ENCODE measurements around the gene FGR. TPM values are rescaled to one million over a fixed set of nuclear protein-coding genes. Genes with fewer than 3 reads are reported as not detected.

Gene FGR
- total and polyA plus RNA-seq, 2 donors (not counting 1 experiment from before 2014, with no cell fraction given), result 57.0 to 295 TPM

- peak overlapping the region; percentile 37 for H3K27ac Mint-ChIP-seq
Measured at GRCh38 chr1:27562534-27563340, 72.2 kb downstream of the FGR start.

More at GRCh38 chr1:27562534-27563340, 72.2 kb downstream of the FGR start:
- Histone ChIP-seq H4K20me1 (ENCODE audit: control insufficient read depth, insufficient read depth, low read length, poor library complexity, severe bottlenecking) (peaks cover 37% of the 10 kb centered on the region), H3K36me3 (replicated peaks in 1 of 2; ENCODE audit: control extremely low read depth in 1 of 2, control insufficient read depth in 1 of 2, extremely low read depth in 1 of 2, insufficient read depth in 2 of 2, low read length in 1 of 2) (no peaks in the 10 kb centered on the region), H3K9ac (ENCODE audit: low read length) (no peak overlapping the region), H2AFZ (ENCODE audit: insufficient read depth, low read depth, low read length, poor library complexity, severe bottlenecking) (no peak overlapping the region), H3K9me3 (ENCODE audit: control extremely low read depth in 1 of 3, control insufficient read depth in 2 of 3, insufficient read depth in 1 of 3, low read length in 2 of 3) (no peaks in the 10 kb centered on the region), H3K27me3 (replicated peaks in 1 of 4; ENCODE audit: control extremely low read depth in 1 of 4, control insufficient read depth in 3 of 4, insufficient read depth in 4 of 4, low read length in 3 of 4) (no peaks in the 10 kb centered on the region), H3K4me2 (replicated peaks; ENCODE audit: low read depth, low read length, poor library complexity, severe bottlenecking) (no peak overlapping the region), H3K4me1 (ENCODE audit: control insufficient read depth in 2 of 2, insufficient read depth in 2 of 2, low read length in 2 of 2) (peaks cover 16 to 26% of the 10 kb centered on the region in 2 donors), H3K27ac (ENCODE audit: low read length in 2 of 2) (no peak overlapping the region), H3K4me3 (ENCODE audit: control extremely low read depth in 1 of 5, extremely low read depth in 1 of 5, insufficient read depth in 1 of 5, low read depth in 2 of 5, low read length in 4 of 5) (no peak overlapping the region), H3K79me2 (ENCODE audit: control insufficient read depth, insufficient read depth, low read length) (peaks cover 66% of the 10 kb centered on the region)
- ATAC-seq (ENCODE audit: low read depth), result no peak
- intact Hi-C loops (cut with micrococcal nuclease), result no loop called here
- Mint-ChIP-seq H3K4me3 (no peak overlapping the region), H3K4me1 (peaks cover 36% of the 10 kb centered on the region), H3K27me3 (no peaks in the 10 kb centered on the region), H3K9me3 (ENCODE audit: insufficient read depth) (no peaks in the 10 kb centered on the region)
- no peak for DNase-seq
- WGBS (ENCODE audit: insufficient coverage), result 60% methylated on average over 17 of the region's 18 CpGs
- ChIA-PET CTCF (interaction anchor here (1.0 to 1.8 kb wide), 2 partner anchors 13 to 44 kb away, joined by 4 to 7 read pairs; no protein-coding TSS in a partner anchor), POLR2A (no interaction called here)
- TF ChIP-seq, protein P1, sequence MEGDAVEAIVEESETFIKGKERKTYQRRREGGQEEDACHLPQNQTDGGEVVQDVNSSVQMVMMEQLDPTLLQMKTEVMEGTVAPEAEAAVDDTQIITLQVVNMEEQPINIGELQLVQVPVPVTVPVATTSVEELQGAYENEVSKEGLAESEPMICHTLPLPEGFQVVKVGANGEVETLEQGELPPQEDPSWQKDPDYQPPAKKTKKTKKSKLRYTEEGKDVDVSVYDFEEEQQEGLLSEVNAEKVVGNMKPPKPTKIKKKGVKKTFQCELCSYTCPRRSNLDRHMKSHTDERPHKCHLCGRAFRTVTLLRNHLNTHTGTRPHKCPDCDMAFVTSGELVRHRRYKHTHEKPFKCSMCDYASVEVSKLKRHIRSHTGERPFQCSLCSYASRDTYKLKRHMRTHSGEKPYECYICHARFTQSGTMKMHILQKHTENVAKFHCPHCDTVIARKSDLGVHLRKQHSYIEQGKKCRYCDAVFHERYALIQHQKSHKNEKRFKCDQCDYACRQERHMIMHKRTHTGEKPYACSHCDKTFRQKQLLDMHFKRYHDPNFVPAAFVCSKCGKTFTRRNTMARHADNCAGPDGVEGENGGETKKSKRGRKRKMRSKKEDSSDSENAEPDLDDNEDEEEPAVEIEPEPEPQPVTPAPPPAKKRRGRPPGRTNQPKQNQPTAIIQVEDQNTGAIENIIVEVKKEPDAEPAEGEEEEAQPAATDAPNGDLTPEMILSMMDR (IDR thresholded peaks at IDR 0.05), result no peak
- no peak for TF ChIP-seq EZH2 (IDR thresholded peaks at IDR 0.05; ENCODE audit: borderline replicate concordance, insufficient read depth, low read depth, low read length, poor library complexity, severe bottlenecking)

Small RNAs within 50 kb of the gene (small RNA-seq; reads per million reads assigned to genes)
- not detected for gene AL031729.1 (ENCODE audit: insufficient read length, low read depth, low replicate concordance)
- gene RNU6-949P (ENCODE audit: insufficient read length, low read depth, low replicate concordance), result not detected

Other genes starting within 250 kb of the FGR start
- gene GPR3, start 242.6 kb downstream of the FGR start, total RNA-seq, result not detected in 2 replicates
- gene GPR3, start 242.6 kb downstream of the FGR start, polyA plus RNA-seq, result 3.3 and 4.1 TPM in 2 replicates
- 166 and 169 TPM in 2 replicates for gene WASF2, start 145.0 kb downstream of the FGR start, total RNA-seq
- gene WASF2, start 145.0 kb downstream of the FGR start, polyA plus RNA-seq, result 59.5 and 67.4 TPM in 2 replicates
- 29.9 and 32.0 TPM in 2 replicates for gene AHDC1, start 31.0 kb downstream of the FGR start, total RNA-seq
- 5.5 and 6.2 TPM in 2 replicates for gene AHDC1, start 31.0 kb downstream of the FGR start, polyA plus RNA-seq
- 12.0 and 12.7 TPM in 2 replicates for gene IFI6, start 37.0 kb upstream of the FGR start, total RNA-seq
- gene IFI6, start 37.0 kb upstream of the FGR start, polyA plus RNA-seq, result 9.4 and 11.7 TPM in 2 replicates
- gene FAM76A, start 90.8 kb upstream of the FGR start, total RNA-seq, result 25.0 and 28.5 TPM in 2 replicates
- gene FAM76A, start 90.8 kb upstream of the FGR start, polyA plus RNA-seq, result 11.7 and 12.1 TPM in 2 replicates
- gene STX12, start 138.0 kb upstream of the FGR start, total RNA-seq, result 29.4 and 36.4 TPM in 2 replicates
- gene STX12, start 138.0 kb upstream of the FGR start, polyA plus RNA-seq, result 20.5 and 34.6 TPM in 2 replicates
- 45.1 and 45.4 TPM in 2 replicates for gene PPP1R8, start 195.6 kb upstream of the FGR start, total RNA-seq
- 15.7 and 23.9 TPM in 2 replicates for gene PPP1R8, start 195.6 kb upstream of the FGR start, polyA plus RNA-seq
- 221 and 230 TPM in 2 replicates for gene THEMIS2, start 237.4 kb upstream of the FGR start, total RNA-seq
- gene THEMIS2, start 237.4 kb upstream of the FGR start, polyA plus RNA-seq, result 32.2 and 72.0 TPM in 2 replicates